ENCODE data around the gene AQP12A. TPM values are rescaled to one million over a fixed set of nuclear protein-coding genes. Genes with fewer than 3 reads are reported as not detected.
A peak's percentile ranks its signal among the peaks of the same experiment; 100 is the strongest.
"Not testable (repeated sequence)": the region's sequence is repeated elsewhere in the genome, so short reads cannot be mapped to it uniquely, and the experiment has no call there.

AQP12A gene
- total RNA-seq, 2 experiments from 2014 or later: not detected

DNA sequence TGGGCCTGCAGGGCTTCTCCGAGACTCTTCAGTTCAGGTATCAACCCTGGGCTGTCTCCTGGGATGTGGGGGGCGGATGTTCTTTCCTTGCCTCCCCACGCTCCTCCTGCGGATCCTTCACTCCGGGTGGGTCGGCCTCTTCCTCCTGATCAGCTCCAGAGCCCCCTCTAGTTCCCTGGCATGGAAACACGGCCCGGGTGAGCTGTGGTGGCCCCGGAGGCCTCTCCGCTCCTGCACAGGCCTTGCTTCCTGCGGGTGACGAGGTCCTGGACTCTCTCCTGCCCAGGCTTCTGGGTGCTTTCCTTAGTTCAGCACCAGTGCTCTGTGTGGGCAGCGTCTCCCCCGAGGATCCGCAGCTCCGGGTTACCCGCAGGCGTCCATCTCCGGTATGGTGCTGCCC, 3.9 kb downstream of the AQP12A start:
- CTCF ChIA-PET; ATAC-seq (ENCODE audit: poor library complexity); H3K27ac Mint-ChIP-seq; H3K9me3 ChIP-seq (ENCODE audit: control insufficient read depth in 1 of 2, insufficient read depth in 1 of 2, low read length in 2 of 2); POLR2A ChIA-PET; intact Hi-C loops (cut with DNase I, micrococcal nuclease); H3K36me3 ChIP-seq (ENCODE audit: insufficient read depth, low read length); H3K27me3 Mint-ChIP-seq; H3K4me1 Mint-ChIP-seq (ENCODE audit: low read depth); H3K4me3 Mint-ChIP-seq; H3K36me3 Mint-ChIP-seq (ENCODE audit: low read depth); H3K27ac ChIP-seq (ENCODE audit: low read depth in 1 of 2, low read length in 2 of 2); H3K27me3 ChIP-seq (ENCODE audit: control insufficient read depth in 1 of 2, insufficient read depth in 2 of 2, low read length in 2 of 2); DNase-seq; H3K9me3 Mint-ChIP-seq; H3K4me3 ChIP-seq (ENCODE audit: low read length); H3K4me1 ChIP-seq (ENCODE audit: insufficient read depth, low read length): not testable (repeated sequence)

- H3K36me3 Mint-ChIP-seq (ENCODE audit: low read depth); H3K36me3 ChIP-seq (ENCODE audit: insufficient read depth, low read length); H3K9me3 ChIP-seq (ENCODE audit: control insufficient read depth in 1 of 2, insufficient read depth in 1 of 2, low read length in 2 of 2); ATAC-seq (ENCODE audit: poor library complexity); H3K4me3 Mint-ChIP-seq; CTCF ChIA-PET; H3K9me3 Mint-ChIP-seq; H3K4me1 Mint-ChIP-seq (ENCODE audit: low read depth); H3K4me3 ChIP-seq (ENCODE audit: low read length); H3K27ac ChIP-seq (ENCODE audit: low read depth in 1 of 2, low read length in 2 of 2); intact Hi-C loops (cut with DNase I, micrococcal nuclease); POLR2A ChIA-PET; H3K27me3 Mint-ChIP-seq; H3K27ac Mint-ChIP-seq; DNase-seq; H3K4me1 ChIP-seq (ENCODE audit: insufficient read depth, low read length); H3K27me3 ChIP-seq (ENCODE audit: control insufficient read depth in 1 of 2, insufficient read depth in 2 of 2, low read length in 2 of 2): not testable (repeated sequence)
These were observed 4.8 kb downstream of the AQP12A start for GRCh38 chr2:240696469-240696868.

- H3K4me1 Mint-ChIP-seq (ENCODE audit: low read depth); POLR2A ChIA-PET; ATAC-seq (ENCODE audit: poor library complexity); H3K36me3 ChIP-seq (ENCODE audit: insufficient read depth, low read length); H3K36me3 Mint-ChIP-seq (ENCODE audit: low read depth); H3K4me3 Mint-ChIP-seq; CTCF ChIA-PET; H3K27ac Mint-ChIP-seq; H3K27ac ChIP-seq (ENCODE audit: low read depth in 1 of 2, low read length in 2 of 2); H3K27me3 Mint-ChIP-seq; H3K9me3 ChIP-seq (ENCODE audit: control insufficient read depth in 1 of 2, insufficient read depth in 1 of 2, low read length in 2 of 2); H3K4me3 ChIP-seq (ENCODE audit: low read length); H3K27me3 ChIP-seq (ENCODE audit: control insufficient read depth in 1 of 2, insufficient read depth in 2 of 2, low read length in 2 of 2); intact Hi-C loops (cut with DNase I, micrococcal nuclease); H3K4me1 ChIP-seq (ENCODE audit: insufficient read depth, low read length); H3K9me3 Mint-ChIP-seq: not testable (repeated sequence)
- peak in 2 of 14 experiments; percentile 0 to 3 for DNase-seq
These were observed 7.3 kb downstream of the AQP12A start for GRCh38 chr2:240698852-240699561.

- H3K4me3 Mint-ChIP-seq; H3K27ac Mint-ChIP-seq; H3K9me3 Mint-ChIP-seq; H3K9me3 ChIP-seq (ENCODE audit: control insufficient read depth in 1 of 2, insufficient read depth in 1 of 2, low read length in 2 of 2); H3K36me3 Mint-ChIP-seq (ENCODE audit: low read depth); DNase-seq; CTCF ChIA-PET; H3K4me3 ChIP-seq (ENCODE audit: low read length); H3K27ac ChIP-seq (ENCODE audit: low read depth in 1 of 2, low read length in 2 of 2); POLR2A ChIA-PET; H3K27me3 Mint-ChIP-seq; ATAC-seq (ENCODE audit: poor library complexity); H3K36me3 ChIP-seq (ENCODE audit: insufficient read depth, low read length); H3K27me3 ChIP-seq (ENCODE audit: control insufficient read depth in 1 of 2, insufficient read depth in 2 of 2, low read length in 2 of 2); H3K4me1 Mint-ChIP-seq (ENCODE audit: low read depth): not testable (repeated sequence)
- peaks cover 12% of the 10 kb centered on the region for H3K4me1 ChIP-seq (ENCODE audit: insufficient read depth, low read length)
- intact Hi-C loops (cut with DNase I, micrococcal nuclease): loop anchor here in 1 of 2 experiments (10.0 kb wide), 1 partner anchor 185 kb away; no protein-coding TSS in a partner anchor
These were observed 8.2 kb downstream of the AQP12A start for GRCh38 chr2:240699835-240700234.

DNA sequence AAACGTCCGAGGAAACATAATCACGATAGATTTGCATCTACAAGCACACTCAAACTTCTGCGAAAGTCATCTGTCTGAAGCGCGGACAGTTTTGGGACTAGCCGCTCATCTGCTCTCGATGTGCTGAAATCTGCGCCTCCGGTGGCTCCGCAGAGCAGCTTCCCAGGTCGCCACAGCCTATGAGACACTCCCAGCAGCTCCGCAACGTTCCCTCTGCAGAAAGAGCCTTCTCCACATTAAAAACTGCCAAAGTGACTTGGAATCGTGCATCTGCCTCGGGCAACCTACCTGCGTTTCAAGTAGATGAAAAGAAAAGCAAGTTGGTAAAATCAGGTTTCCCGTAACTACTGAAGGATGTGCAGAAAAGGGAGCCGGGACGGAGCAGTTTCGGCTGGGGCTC, 8.9 kb downstream of the AQP12A start:
- H3K4me3 Mint-ChIP-seq; H3K27me3 ChIP-seq (ENCODE audit: control insufficient read depth in 1 of 2, insufficient read depth in 2 of 2, low read length in 2 of 2); H3K9me3 Mint-ChIP-seq; H3K36me3 ChIP-seq (ENCODE audit: insufficient read depth, low read length); DNase-seq; H3K4me3 ChIP-seq (ENCODE audit: low read length); ATAC-seq (ENCODE audit: poor library complexity); H3K36me3 Mint-ChIP-seq (ENCODE audit: low read depth); H3K27ac ChIP-seq (ENCODE audit: low read depth in 1 of 2, low read length in 2 of 2); CTCF ChIA-PET; H3K27ac Mint-ChIP-seq; H3K9me3 ChIP-seq (ENCODE audit: control insufficient read depth in 1 of 2, insufficient read depth in 1 of 2, low read length in 2 of 2); POLR2A ChIA-PET: not testable (repeated sequence)
- Mint-ChIP-seq H3K4me1 (ENCODE audit: low read depth) (peaks cover 12% of the 10 kb centered on the region), H3K27me3 (peaks cover 14% of the 10 kb centered on the region)
- peaks cover 19% of the 10 kb centered on the region for H3K4me1 ChIP-seq (ENCODE audit: insufficient read depth, low read length)
- intact Hi-C loops (cut with DNase I, micrococcal nuclease): loop anchor here in 1 of 2 experiments (10.0 kb wide), 1 partner anchor 186 kb away; no protein-coding TSS in a partner anchor
